Measurements from ENCODE around the gene MBNL2.

The MBNL2 gene

DNA sequence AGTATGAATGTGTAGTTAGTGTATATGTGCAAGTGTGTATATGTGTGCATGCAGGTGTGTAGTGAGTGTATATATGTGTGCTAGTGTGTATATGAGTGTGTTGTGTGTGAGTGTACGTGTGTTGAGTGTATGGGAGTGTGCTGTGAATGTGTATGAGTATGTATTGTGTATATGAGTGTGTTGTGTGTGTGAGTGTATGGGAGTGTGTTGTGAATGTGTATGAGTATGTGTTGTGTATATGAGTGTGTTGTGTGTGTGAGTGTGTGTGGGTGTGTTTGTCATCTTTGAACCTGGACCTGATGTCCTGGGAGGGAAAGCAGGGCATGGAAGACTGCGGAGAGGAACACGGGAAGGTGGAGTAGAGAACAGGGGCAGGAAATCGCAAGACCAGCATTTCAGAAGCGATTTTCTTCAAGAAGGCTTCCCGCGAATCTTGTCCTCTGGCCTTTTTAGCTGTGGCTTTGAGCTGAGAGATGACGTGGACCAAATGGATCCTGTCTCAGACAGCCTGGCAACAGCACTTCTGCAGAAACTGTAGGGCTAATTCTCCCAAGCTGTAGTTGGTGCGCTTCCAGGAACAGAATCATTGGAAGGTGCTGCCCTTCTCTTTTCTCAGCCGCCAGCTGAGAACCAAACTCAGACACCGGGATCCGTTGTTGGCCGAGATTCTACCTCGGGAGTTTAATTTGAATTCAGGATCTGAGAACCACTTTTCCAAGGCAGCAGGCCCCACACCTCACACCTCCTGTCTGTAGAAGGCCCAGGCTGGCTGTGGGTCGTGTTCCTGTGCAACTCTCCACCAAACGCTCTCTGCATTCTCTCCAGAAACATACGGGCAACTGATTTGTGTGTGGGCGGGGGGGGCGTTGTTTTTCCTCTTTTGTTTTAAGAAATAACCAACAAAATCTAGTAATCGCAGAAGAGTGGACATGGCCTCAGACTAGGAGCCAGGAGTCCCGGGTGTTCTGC is 117.2 kb downstream of the MBNL2 start:
- H3K9me3 ChIP-seq (replicated peaks; ENCODE audit: low read length) = no peaks in the 10 kb centered on the region
- peaks cover 12% of the 10 kb centered on the region for H3K4me1 ChIP-seq (ENCODE audit: control insufficient read depth, insufficient read depth, low read length)
- H3K27me3 ChIP-seq (ENCODE audit: control insufficient read depth, insufficient read depth, low read length) = no peaks in the 10 kb centered on the region
- no peak overlapping the region for H3K9ac ChIP-seq (ENCODE audit: low read depth, low read length)
- H3K36me3 ChIP-seq (ENCODE audit: insufficient read depth, low read length) = peaks cover 8% of the 10 kb centered on the region
- peak overlapping the region; percentile 26 for H3K4me2 ChIP-seq (ENCODE audit: low read length)
- H3K4me3 ChIP-seq (ENCODE audit: low read length) = no peak overlapping the region

DNA sequence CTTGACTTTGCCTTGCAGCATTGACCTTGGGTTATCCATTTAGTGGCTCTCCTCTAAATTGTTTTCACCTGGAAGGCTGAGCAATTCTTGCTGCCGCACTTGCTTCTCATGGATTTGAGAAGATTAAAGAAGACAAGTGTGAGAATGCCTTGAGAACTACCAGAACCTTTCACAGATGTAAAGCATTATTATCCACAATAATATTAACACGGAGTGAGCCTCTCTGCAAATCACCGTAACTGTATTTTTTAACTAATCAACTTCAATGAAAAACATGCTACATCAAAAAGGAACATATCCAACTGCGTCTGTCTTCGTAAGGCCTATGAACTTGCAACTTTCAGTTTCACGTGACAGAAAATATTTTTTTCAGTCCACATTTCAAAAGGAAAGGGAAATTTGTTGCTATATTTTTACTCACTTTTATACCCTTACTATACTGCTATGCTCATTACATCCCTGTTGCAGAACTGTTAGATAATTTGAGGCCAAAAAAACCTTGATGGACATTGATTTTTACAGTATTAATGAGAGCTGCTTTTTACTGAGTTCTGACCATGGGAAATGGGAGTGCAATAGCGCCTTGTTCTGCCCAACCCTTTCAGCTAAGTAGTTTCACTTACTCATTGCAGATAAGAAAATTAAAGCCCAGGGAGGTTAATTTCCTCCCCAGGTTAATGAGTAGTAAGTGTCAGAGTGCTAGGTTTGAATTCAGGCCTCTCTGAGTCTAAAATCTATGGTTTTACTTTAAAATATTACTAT is 118.0 kb downstream of the MBNL2 start:
- H3K4me1 ChIP-seq (ENCODE audit: control insufficient read depth, insufficient read depth, low read length) = peaks cover 15% of the 10 kb centered on the region
- H3K4me3 ChIP-seq (ENCODE audit: low read length) = no peak overlapping the region
- no peak overlapping the region for H3K9ac ChIP-seq (ENCODE audit: low read depth, low read length)
- H3K36me3 ChIP-seq (ENCODE audit: insufficient read depth, low read length) = peaks cover 8% of the 10 kb centered on the region
- no peaks in the 10 kb centered on the region for H3K27me3 ChIP-seq (ENCODE audit: control insufficient read depth, insufficient read depth, low read length)
- H3K9me3 ChIP-seq (replicated peaks; ENCODE audit: low read length) = no peaks in the 10 kb centered on the region
- H3K4me2 ChIP-seq (ENCODE audit: low read length) = no peak overlapping the region

DNA sequence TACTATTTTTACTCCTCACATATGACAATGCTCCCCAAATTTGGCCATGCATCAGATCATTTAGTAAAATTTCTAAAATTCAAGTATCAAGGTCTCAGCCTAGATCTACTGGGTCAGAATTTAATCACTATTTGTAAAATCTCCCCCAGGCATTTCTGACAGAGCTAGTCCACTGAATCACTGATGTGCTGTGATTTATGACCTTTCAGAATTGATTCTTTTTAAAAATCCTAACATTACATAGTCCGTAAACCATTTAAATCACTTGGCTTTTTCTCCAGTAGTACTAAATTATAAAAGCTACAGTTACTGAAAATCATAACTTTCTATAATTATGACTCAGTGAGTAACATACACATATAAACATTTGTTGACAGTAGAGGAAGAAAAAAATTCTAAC is 119.0 kb downstream of the MBNL2 start:
- no peak overlapping the region for H3K4me3 ChIP-seq (ENCODE audit: low read length)
- peaks cover 15% of the 10 kb centered on the region for H3K4me1 ChIP-seq (ENCODE audit: control insufficient read depth, insufficient read depth, low read length)
- H3K36me3 ChIP-seq (ENCODE audit: insufficient read depth, low read length) = peaks cover 8% of the 10 kb centered on the region
- no peaks in the 10 kb centered on the region for H3K27me3 ChIP-seq (ENCODE audit: control insufficient read depth, insufficient read depth, low read length)
- no peak overlapping the region for H3K9ac ChIP-seq (ENCODE audit: low read depth, low read length)
- no peak overlapping the region for H3K4me2 ChIP-seq (ENCODE audit: low read length)
- H3K9me3 ChIP-seq (replicated peaks; ENCODE audit: low read length) = no peaks in the 10 kb centered on the region

DNA sequence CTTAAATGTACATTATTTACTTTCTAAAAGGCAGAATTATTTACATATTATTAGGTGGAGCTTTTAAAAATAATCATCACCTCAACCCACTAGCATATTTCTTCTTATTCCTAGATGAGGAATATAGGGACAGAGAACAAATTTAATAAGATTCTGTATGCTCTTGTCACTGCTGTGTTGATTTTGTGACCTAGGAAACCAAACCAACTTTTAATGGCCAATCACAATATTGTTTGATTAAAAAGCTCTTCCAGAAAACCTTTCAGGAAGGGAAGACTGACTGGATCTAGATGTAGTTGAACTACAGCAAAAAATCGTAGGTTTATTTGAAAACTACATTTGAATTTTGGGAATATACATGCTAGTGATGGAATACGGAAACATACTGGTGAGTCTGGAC is 120.0 kb downstream of the MBNL2 start:
- H3K27me3 ChIP-seq (ENCODE audit: control insufficient read depth, insufficient read depth, low read length) = no peaks in the 10 kb centered on the region
- H3K36me3 ChIP-seq (ENCODE audit: insufficient read depth, low read length) = peaks cover 9% of the 10 kb centered on the region
- peaks cover 15% of the 10 kb centered on the region for H3K4me1 ChIP-seq (ENCODE audit: control insufficient read depth, insufficient read depth, low read length)
- H3K4me3 ChIP-seq (ENCODE audit: low read length) = no peak overlapping the region
- no peak overlapping the region for H3K9ac ChIP-seq (ENCODE audit: low read depth, low read length)
- no peaks in the 10 kb centered on the region for H3K9me3 ChIP-seq (replicated peaks; ENCODE audit: low read length)
- no peak overlapping the region for H3K4me2 ChIP-seq (ENCODE audit: low read length)

DNA sequence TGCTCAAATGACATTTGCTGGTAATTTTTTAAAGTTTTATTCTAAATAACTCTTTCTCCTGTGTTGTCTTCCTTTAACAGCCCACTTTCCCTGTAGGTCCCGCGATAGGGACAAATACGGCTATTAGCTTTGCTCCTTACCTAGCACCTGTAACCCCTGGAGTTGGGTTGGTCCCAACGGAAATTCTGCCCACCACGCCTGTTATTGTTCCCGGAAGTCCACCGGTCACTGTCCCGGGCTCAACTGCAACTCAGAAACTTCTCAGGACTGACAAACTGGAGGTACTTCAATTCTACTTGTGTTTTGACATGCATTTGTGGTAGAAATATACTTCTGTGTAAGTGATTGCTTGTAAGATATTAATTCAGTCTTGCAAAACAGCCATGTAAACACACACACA is 120.8 kb downstream of the MBNL2 start:
- Histone ChIP-seq H3K27me3 (ENCODE audit: control insufficient read depth, insufficient read depth, low read length) (no peaks in the 10 kb centered on the region), H3K36me3 (ENCODE audit: insufficient read depth, low read length) (peaks cover 16% of the 10 kb centered on the region), H3K9ac (ENCODE audit: low read depth, low read length) (no peak overlapping the region), H3K4me3 (ENCODE audit: low read length) (no peak overlapping the region), H3K4me1 (ENCODE audit: control insufficient read depth, insufficient read depth, low read length) (peaks cover 15% of the 10 kb centered on the region), H3K4me2 (ENCODE audit: low read length) (no peak overlapping the region), H3K9me3 (replicated peaks; ENCODE audit: low read length) (no peaks in the 10 kb centered on the region)

DNA sequence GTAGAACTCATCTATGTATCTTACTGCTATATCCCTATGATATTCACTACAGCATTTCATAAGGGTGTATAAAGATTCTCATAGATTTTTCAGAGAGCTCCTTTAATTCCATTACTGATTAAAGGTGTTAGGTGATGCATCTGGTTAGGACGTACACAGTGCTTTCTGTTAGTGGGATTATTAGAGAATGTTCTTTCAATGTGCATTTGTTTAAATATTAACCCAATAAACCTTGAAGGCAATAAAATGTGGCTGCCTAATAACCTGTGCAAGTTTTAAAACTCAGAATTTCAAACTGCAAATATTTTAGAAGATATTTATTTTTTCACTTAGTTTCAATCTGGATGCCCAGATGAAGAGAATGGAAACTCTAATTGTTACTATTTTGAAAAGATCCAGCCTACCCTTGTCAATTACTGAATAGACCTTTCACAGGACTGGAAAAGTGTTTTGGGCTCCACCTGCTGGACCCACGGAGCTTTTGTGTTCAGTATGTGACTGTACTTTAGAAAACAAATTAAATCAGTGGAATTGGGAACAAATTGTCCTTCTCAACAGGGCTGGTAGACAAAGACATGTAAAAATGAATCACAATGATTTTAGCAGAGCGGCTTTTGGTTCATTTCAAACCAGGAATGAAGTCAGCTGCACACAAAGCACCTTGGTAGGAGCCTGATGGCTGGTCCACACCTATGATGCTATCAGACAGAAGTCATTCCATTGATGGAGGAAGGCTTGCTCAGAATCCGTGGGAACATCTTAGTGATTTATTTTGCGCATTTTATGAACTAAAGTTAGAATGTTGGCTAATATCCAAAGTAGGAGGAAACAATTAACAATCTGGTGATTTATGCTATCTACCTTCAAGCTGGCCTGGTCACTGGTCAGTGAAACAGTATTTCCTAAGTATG is 122.4 kb downstream of the MBNL2 start:
- H3K4me1 ChIP-seq (ENCODE audit: control insufficient read depth, insufficient read depth, low read length) = peaks cover 9% of the 10 kb centered on the region
- H3K9ac ChIP-seq (ENCODE audit: low read depth, low read length) = no peak overlapping the region
- no peak overlapping the region for H3K4me3 ChIP-seq (ENCODE audit: low read length)
- no peaks in the 10 kb centered on the region for H3K27me3 ChIP-seq (ENCODE audit: control insufficient read depth, insufficient read depth, low read length)
- no peaks in the 10 kb centered on the region for H3K9me3 ChIP-seq (replicated peaks; ENCODE audit: low read length)
- H3K4me2 ChIP-seq (ENCODE audit: low read length) = no peak overlapping the region
- peaks cover 12% of the 10 kb centered on the region for H3K36me3 ChIP-seq (ENCODE audit: insufficient read depth, low read length)

DNA sequence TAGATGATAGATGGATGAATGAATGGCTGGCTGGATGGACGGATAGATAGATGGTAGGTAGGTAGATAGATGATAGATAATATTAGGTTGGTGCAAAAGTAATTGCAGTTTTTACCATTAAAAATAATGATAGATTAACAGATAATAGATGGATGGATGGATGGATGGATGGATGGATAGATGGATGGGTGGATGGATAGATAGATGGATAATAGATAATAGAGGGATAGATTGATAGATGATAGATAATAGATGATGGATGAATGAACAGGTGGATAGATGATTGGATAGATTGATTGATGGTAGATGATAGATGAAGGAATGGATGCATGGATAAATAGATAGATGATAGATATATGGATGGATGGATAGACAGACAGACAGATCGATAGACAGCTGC is 124.0 kb downstream of the MBNL2 start:
- no peak overlapping the region for H3K4me2 ChIP-seq (ENCODE audit: low read length)
- peaks cover 16% of the 10 kb centered on the region for H3K36me3 ChIP-seq (ENCODE audit: insufficient read depth, low read length)
- peaks cover 4% of the 10 kb centered on the region for H3K4me1 ChIP-seq (ENCODE audit: control insufficient read depth, insufficient read depth, low read length)
- no peak overlapping the region for H3K4me3 ChIP-seq (ENCODE audit: low read length)
- no peak overlapping the region for H3K9ac ChIP-seq (ENCODE audit: low read depth, low read length)
- no peaks in the 10 kb centered on the region for H3K9me3 ChIP-seq (replicated peaks; ENCODE audit: low read length)
- no peaks in the 10 kb centered on the region for H3K27me3 ChIP-seq (ENCODE audit: control insufficient read depth, insufficient read depth, low read length)

DNA sequence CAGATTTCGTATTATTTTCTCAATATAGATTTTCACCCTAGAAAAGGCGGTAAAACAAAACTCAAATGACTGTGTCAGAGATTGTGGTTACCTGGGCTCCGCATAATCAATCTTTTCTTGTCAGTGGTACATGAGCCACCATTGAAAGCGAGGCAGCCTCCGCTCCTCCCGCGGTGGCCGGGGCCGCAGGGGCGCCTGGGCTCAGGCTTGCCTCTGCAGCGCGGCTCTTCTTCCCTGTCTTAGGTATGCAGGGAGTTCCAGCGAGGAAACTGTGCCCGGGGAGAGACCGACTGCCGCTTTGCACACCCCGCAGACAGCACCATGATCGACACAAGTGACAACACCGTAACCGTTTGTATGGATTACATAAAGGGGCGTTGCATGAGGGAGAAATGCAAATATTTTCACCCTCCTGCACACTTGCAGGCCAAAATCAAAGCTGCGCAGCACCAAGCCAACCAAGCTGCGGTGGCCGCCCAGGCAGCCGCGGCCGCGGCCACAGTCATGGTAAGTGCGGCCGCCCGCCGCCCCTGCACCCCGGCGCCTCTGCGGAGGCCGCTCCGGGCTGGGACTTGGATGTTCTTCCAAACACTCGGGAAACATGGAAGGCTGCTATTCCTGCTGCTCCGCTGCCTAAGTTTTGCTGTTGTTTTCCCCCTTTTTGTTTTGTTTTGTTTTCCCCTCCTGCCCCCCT is 124.6 kb downstream of the MBNL2 start:
- Histone ChIP-seq H3K9ac (ENCODE audit: low read depth, low read length) (no peak overlapping the region), H3K4me2 (ENCODE audit: low read length) (no peak overlapping the region), H3K4me1 (ENCODE audit: control insufficient read depth, insufficient read depth, low read length) (peaks cover 4% of the 10 kb centered on the region), H3K9me3 (replicated peaks; ENCODE audit: low read length) (no peaks in the 10 kb centered on the region), H3K4me3 (ENCODE audit: low read length) (no peak overlapping the region), H3K27me3 (ENCODE audit: control insufficient read depth, insufficient read depth, low read length) (no peaks in the 10 kb centered on the region), H3K36me3 (ENCODE audit: insufficient read depth, low read length) (peaks cover 17% of the 10 kb centered on the region)

DNA sequence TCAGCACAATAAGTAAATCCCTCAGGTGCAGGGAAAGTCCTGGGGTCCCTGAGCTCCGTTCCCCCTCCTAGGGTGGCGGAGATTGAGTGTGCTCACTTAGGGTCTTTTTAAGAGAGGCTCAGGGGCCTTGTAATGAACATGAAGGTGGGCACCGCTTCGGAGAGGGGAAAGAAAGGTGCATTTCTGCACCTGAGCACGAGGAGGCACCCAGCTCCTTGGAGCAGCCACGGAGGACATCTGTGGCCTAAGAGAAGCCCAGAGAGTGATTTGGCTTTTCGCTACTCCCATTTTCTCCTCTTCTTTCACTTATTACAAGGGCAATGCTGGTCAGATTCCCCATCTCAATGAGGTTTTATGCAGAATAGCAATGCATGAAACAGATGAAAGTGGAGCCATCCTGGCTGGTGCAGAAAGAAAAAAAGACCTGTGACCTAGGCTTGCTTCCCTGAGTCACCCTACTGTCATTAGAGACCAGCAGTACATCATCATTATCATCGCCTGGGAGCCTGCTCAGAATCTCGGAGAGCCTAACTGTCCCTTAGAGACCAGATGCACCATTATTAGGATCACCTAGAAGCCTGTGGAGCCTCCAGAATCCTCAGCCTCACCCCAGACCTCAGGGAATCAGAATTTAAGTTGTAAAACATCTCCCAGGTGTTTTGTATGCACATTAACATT is 125.3 kb downstream of the MBNL2 start:
- Histone ChIP-seq H3K9me3 (replicated peaks; ENCODE audit: low read length) (no peaks in the 10 kb centered on the region), H3K4me2 (ENCODE audit: low read length) (no peak overlapping the region), H3K9ac (ENCODE audit: low read depth, low read length) (no peak overlapping the region), H3K27me3 (ENCODE audit: control insufficient read depth, insufficient read depth, low read length) (no peaks in the 10 kb centered on the region), H3K4me3 (ENCODE audit: low read length) (no peak overlapping the region), H3K36me3 (ENCODE audit: insufficient read depth, low read length) (peaks cover 17% of the 10 kb centered on the region), H3K4me1 (ENCODE audit: control insufficient read depth, insufficient read depth, low read length) (peaks cover 4% of the 10 kb centered on the region)

DNA sequence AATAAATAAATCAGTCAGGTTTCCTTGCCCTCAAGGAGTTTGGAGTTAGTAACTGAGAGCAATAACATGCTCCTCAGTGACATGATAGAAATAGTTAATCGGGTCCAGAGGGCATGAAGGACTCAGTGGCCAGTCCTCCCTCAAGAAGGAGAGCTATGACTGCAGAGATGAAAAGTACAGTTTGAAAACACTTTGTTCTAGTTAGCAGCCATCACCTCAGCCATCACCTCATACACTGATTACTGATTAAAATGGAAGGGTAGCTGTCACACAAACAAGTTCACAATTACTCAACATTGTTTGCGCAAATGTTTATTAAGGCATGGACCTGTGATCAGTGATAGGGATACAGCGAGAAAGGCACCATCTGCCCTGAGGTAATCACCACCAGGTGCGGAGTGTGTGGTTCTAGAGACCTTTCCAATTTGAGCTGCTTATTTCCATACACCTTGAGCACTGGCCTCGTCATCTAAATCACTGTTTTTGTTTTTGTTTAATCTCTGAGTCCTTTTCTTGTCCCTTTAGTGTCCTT is 126.5 kb downstream of the MBNL2 start:
- Histone ChIP-seq H3K27me3 (ENCODE audit: control insufficient read depth, insufficient read depth, low read length) (no peaks in the 10 kb centered on the region), H3K9me3 (replicated peaks; ENCODE audit: low read length) (no peaks in the 10 kb centered on the region), H3K9ac (ENCODE audit: low read depth, low read length) (no peak overlapping the region), H3K36me3 (ENCODE audit: insufficient read depth, low read length) (peaks cover 15% of the 10 kb centered on the region), H3K4me2 (ENCODE audit: low read length) (no peak overlapping the region), H3K4me3 (ENCODE audit: low read length) (no peak overlapping the region), H3K4me1 (ENCODE audit: control insufficient read depth, insufficient read depth, low read length) (peaks cover 4% of the 10 kb centered on the region)

All from skeletal muscle satellite cell (primary cell).